Measurements from ENCODE around the gene HEPACAM.
A peak's percentile ranks its signal among the peaks of the same experiment; 100 is the strongest.

Gene HEPACAM

GRCh38 chr11:124884869-124885479 lies 50.9 kb downstream of the HEPACAM start:
- DNase-seq (ENCODE audit: low spot score): no peak

DNA sequence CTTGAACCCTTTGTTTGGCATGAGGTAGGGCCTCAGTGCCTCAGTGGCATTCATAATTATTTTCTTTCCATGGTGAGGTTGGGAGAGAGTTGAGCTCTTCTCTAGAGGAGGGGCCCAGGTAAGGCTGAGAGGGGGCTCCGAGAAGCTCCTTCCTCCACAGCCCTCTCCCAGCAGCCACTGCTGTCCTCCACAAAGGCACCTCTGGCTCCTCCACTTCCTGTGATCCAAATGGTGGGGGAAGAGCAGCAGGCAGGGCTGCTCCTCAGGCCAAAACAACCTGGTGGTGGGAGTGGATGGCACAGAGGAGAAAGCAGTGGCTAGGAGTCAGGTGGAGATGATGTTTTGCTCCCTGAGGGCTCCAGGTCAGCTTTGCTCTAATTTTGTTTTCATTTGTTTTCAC lies 51.5 kb downstream of the HEPACAM start:
- DNase-seq (ENCODE audit: low spot score): no peak

GRCh38 chr11:124882339-124883071 lies 53.3 kb downstream of the HEPACAM start:
- no peak for DNase-seq (ENCODE audit: low spot score)

DNA sequence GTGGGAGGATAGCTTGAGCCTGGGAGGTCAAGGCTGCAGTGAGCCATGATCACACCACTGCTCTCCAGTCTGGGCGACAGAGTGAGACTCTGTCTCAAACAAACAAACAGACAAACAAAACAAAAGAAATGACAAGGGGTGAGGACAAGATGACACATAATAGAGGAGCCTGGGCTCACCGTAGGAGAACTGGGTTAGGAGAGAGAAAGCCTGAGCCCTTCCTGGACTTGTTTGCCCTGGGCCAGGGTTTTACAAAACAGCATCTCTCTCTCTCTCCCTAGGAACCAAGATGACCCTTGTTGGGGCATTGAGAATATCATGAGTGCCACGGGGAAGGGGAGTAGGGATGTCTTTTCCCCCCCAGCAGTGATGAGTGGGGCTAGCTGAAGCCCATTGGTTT lies 54.9 kb downstream of the HEPACAM start:
- DNase-seq (ENCODE audit: low spot score): no peak

GRCh38 chr11:124880290-124880611 lies 55.6 kb downstream of the HEPACAM start:
- no peak for DNase-seq (ENCODE audit: low spot score)

GRCh38 chr11:124879493-124880289 lies 56.2 kb downstream of the HEPACAM start:
- no peak for DNase-seq (ENCODE audit: low spot score)

- DNase-seq (ENCODE audit: low spot score): no peak
Observed at GRCh38 chr11:124878759-124879492, 56.9 kb downstream of the HEPACAM start.

- no peak for DNase-seq (ENCODE audit: low spot score)
Observed at GRCh38 chr11:124877910-124878758, 57.7 kb downstream of the HEPACAM start.

DNA sequence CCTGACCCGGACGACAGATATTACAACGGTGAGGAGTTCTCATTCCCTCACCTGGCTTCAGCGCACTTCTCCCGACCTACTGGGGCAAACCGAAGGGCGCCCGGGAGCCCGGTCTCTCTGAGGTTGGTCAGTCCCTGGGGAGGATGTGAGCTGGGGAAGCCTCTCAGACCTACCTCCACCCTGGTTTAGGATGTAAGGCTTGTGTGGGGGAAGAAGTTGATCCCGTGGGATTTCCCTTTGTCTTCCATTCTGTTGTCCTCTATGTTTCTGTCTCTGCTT lies 58.3 kb downstream of the HEPACAM start:
- no peak for DNase-seq (ENCODE audit: low spot score)

DNA sequence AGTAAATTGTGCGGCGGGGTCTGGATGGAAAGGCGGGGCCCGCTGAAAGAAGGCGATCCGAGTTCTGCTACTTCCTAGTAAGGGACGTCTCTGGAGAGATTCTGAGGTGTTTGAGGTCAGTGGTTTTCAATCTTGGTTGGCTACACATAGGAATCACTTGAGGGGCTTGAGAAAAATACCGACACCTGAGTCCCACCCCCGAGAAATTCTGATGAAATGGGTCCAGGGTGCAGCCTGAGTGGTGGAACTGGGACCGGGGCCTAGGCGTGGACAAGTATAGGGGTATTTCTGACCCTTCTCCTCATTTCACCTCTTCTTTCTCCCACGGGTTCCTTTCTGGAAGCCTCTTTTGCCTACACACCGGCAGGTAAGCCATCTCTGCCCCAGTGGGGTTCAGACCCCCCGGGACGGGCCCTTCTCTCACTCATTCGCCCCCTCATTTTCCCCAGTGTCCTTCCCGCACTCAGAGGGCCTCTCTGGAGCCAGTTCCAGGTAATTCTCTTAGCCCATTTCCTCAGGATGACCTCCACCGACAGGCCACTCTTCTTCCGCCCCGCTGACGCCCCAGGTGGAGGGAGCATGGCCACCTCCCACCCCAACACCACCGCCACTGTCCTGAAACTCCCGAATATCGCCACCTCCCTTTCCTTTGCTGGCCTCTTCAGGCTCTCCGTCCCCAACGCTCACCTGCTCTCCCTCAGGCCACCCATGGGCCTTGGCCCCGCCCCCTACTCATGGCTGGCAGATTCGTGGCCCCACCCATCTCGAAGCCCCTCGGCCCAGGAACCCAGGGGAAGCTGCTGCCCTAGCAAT lies 58.8 kb downstream of the HEPACAM start:
- no peak for DNase-seq (ENCODE audit: low spot score)

DNA sequence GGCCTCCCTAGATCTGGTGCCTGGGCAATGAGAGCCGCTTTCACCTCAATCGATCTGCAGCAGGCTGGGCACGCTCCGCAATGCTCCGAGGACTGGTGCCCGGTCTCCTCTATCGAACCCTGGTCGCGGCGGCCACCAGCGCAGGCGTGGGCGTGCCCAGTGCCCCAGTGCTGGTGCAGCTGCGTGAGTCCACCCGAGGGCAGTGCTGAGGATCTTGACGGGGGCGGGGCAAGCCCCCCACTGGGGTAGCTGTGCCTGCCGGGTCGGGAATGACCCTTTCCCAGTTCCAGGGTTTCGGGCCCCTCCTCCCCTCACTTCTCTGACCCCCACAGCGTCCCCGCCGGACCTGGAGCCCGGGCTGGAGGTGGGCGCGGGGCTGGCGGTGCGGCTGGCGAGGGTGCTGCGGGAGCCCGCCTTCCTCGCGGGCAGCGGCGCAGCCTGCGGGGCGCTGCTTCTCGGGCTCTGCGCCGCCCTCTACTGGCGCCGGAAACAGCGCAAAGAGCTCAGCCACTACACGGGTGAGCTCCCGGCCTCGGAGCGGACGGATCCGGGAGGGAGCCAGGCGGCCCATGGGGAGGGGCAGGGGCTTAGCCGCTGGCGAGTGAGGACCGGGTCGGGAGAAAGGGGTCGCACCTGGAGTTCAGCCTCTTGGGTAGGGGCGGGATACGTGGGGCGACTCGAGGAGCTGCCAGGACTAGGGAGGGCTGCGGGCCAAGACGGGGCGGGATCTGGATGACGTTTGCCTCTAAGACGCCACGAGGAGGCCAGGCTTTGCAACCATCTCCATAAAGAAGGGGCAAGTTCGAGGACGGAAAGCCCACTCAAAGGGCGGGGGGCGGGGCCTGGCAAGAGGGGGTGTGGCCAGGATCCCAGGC lies 59.7 kb downstream of the HEPACAM start:
- peak; percentile 86 for DNase-seq (ENCODE audit: low spot score)

DNA sequence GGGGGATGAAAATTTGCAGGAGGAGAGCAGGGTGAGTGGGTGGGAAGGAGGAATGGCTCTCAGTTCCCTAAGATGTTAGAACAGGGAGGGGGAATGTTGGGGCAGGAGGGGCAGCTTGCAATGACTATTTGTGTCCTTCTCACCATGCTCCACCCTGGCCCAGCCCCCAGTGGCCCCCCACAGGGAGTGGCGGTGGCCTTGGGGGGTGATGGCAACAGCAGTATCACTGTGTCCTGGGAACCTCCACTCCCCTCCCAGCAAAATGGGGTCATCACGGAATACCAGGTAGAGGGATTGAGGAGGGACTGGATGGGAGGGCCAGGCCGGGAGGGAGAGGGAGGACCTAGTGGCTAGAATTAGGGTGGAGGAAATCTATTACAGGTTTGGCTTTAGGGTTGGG lies 60.4 kb downstream of the HEPACAM start:
- DNase-seq (ENCODE audit: low spot score): no peak

DNA sequence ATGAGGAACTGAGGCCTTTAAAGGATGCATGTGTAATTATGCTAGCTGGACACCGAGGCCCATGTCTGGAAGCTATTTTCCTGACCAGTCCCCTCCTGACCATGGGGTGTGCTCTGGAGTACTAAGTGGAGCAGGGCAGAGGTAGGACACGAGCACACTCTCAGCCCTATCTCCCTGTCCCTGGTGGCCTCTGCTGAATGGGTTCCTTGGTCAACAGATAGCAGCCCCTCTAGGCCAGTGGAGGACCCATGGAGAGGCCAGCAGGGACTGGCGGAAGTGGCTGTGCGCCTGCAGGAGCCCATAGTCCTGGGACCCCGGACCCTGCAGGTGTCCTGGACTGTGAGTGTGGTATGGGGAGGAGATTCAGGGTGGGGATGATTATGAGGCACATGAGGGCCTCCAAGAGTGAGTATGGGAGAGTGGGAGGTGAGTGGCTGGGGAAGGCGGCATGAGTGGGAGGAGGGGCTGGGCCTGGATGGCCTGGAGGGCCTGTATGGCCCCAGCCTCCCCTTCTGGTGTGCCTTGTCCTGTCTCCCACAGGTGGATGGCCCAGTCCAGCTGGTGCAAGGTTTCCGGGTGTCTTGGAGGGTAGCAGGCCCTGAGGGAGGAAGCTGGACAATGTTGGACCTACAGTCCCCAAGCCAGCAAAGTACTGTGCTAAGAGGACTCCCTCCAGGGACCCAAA lies 61.1 kb downstream of the HEPACAM start:
- no peak for DNase-seq (ENCODE audit: low spot score)

DNA sequence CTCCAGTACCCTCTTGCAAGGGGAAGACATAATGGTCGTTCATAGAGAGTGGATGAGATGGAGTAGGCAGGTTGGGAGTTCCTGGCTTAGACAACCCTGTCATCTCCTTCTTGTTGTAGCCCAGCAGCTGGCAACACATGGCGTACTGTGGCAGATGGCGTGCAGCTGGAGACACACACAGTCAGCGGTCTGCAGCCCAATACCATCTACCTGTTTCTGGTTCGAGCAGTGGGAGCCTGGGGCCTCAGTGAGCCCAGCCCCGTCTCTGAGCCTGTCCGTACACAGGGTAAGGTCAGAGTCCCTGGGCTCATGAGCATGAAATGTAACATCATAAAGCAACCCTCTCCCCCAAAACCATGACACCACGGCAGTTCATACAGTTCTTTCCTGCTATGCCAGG lies 61.9 kb downstream of the HEPACAM start:
- no peak for DNase-seq (ENCODE audit: low spot score)

DNA sequence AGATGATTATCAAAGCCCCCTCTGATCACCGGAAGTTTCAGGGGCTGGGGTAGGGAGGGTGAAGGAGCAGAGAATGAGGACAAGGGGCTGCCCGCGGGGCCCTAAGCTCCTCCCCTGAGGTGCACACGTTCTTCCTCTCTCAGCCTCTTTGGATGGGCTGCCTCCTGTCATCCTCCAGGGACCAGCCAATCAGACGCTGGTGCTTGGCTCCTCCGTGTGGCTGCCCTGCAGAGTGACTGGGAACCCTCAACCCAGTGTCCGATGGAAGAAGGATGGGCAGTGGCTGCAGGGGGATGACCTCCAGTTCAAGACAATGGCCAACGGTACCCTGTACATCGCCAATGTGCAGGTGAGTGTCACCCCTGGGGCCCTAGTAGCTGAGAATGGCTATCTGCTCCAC lies 63.1 kb downstream of the HEPACAM start:
- DNase-seq (ENCODE audit: low spot score): no peak

- DNase-seq (ENCODE audit: low spot score): no peak
Observed at GRCh38 chr11:124872280-124872679, 63.6 kb downstream of the HEPACAM start.

GRCh38 chr11:124870430-124870829 lies 65.4 kb downstream of the HEPACAM start:
- DNase-seq (ENCODE audit: low spot score): no peak

- no peak for DNase-seq (ENCODE audit: low spot score)
Observed at GRCh38 chr11:124869856-124870387, 65.9 kb downstream of the HEPACAM start.

DNA sequence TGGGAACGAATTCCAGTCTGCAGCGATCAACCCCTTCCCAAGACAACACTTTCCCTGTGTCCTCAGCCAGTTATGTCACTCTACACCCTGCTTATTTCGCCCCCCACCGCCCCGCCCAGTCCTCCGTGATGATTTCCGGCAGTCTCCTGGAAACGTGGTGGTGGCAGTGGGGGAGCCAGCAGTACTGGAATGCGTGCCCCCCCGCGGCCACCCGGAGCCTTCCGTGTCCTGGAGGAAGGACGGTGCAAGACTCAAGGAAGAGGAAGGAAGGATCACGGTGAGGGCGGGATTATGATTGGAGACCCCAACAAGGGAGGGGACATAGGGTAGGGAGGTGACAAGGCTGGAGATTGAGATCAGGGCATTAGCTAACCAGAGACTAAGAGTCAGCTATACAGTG lies 66.5 kb downstream of the HEPACAM start:
- no peak for DNase-seq (ENCODE audit: low spot score)

Data from pons (tissue), 1 donor.